Tibial nerve (tissue), 4 donors: ENCODE data around the gene SPTY2D1. TPM values are rescaled to one million over a fixed set of nuclear protein-coding genes. Genes with fewer than 3 reads are reported as not detected.
A peak's percentile ranks its signal among the peaks of the same experiment; 100 is the strongest.

ENCODE experiments used
- DNase-seq, 2 donors: peaks; one replicate each; pipeline ENCODE4 v3.0.0-alpha.2; 2019; ENCODE audit warnings: low spot score in 2 of 2
- H3K27ac ChIP-seq, 4 donors: fragments of 200-600 bp; sonication (generic) in 3 of 4; one replicate each; pipeline ENCODE4 v1.5.1; 2017 to 2019; ENCODE audit warnings: mild to moderate bottlenecking in 1 of 4
- H3K27me3 ChIP-seq, 2 donors: fragments of 200-600 bp; sonication (generic) in 1 of 2; one replicate each; pipeline versions ENCODE4 v1.5.1 to v1.6.0; 2017 to 2019
- H3K36me3 ChIP-seq, 3 donors: fragments of 200-600 bp; sonication (generic); one replicate each; pipeline ENCODE4 v1.5.1; 2018 to 2019
- H3K4me1 ChIP-seq, 4 donors: fragments of 200-600 bp; sonication (generic) in 3 of 4; one replicate each; pipeline ENCODE4 v1.5.1; 2017 to 2019
- H3K4me3 ChIP-seq, 4 donors: fragments of 200-600 bp; sonication (generic) in 3 of 4; one replicate each; pipeline ENCODE4 v1.5.1; 2017 to 2019; ENCODE audit warnings: mild to moderate bottlenecking in 1 of 4, moderate library complexity in 1 of 4
- H3K9me3 ChIP-seq, 4 donors: fragments of 200-600 bp; sonication (generic) in 3 of 4; one replicate each; pipeline ENCODE4 v1.5.1; 2017 to 2019
- EP300 ChIP-seq, 2 donors: sonication (generic); formaldehyde crosslinking; IDR thresholded peaks; one replicate each; pipeline ENCODE4 v1.6.1; 2017; ENCODE audit warnings: antibody characterized with exemption in 2 of 2, mild to moderate bottlenecking in 1 of 2
- POLR2A ChIP-seq, 2 donors: fragments of 450-650 bp; IDR thresholded peaks; one replicate each; pipeline ENCODE4 v1.6.1; 2017; ENCODE audit warnings: antibody characterized with exemption in 2 of 2, mild to moderate bottlenecking in 2 of 2, moderate library complexity in 2 of 2
- WGBS, 2 donors: methylation state at CpG; one replicate each; pipeline ENCODE4 v1.1.5; 2018; 5-methylcytosine and 5-hydroxymethylcytosine counted together
- total RNA-seq, 4 donors: library from RNA; depleted of rRNA; stranded (reverse); fragments of >200 nt; gene quantifications; one replicate each; pipeline ENCODE4 v1.1.0, GENCODE V29; 2016
- TF ChIP-seq, protein P1 (sequence below), 5 experiments: fragments of 200-600 bp in 3 of 5; fragments of 450-650 bp in 2 of 5; sonication (generic) in 3 of 5; IDR thresholded peaks; one replicate each; pipeline ENCODE4 v1.5.1; 2016 to 2019; ENCODE audit warnings: antibody characterized with exemption in 5 of 5, mild to moderate bottlenecking in 3 of 5, moderate library complexity in 2 of 5

SPTY2D1 gene
- total RNA-seq, 4 donors from 2014 or later = 12.3 to 24.3 (median 16.9) TPM

DNA sequence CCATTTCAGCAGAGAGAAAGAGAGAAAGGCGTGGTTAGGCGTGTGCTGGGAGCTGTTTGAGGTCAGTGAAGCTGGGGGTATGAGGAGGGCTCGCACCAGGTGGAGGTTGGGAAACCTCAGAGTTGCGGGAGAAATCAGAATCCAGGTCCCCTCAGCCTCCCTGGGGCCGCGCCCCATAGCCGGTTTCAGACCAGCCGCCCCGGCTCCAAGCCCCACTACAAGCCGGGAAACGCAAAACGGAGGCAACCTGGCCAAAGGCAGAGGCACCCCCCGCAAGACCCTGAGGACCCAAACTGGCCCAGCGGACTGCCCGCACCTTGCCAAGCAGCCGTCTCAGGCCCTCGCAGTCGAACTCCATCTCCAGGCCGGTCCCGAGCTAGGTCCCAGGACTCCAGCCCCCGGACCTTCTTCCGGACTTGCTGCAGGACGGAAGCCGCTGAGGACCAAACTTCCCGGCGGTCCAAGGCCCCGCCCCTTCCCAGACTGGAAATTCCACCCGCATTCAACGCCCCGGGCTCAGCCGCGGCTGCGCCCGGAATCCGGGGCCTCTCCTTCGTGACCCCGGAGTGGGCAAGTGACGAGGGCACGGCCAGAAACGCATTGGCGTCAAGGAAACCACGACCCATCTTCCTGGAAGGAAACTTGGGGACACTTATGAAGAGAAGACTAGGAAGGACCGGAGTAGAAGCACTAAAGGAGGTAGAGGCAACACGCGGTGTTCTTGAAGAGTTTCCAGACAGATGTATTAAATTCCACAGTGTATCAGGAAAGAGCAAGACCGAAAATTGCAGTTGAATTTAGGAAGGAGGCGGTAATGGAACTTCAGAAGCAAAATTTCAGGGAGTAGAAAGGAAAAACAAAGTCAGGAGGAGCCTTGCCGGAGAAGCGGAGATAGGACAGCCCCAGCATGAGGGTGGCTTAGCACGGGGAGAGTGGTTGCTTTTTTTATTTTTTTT lies 45.6 kb downstream of the SPTY2D1 start, which contains the start of gene UEVLD:
TSS of gene UEVLD (minus strand) at position 438 of the 956 bp plus-strand sequence. CDS start at position 358, 80 bp downstream.
- 0 to 1% methylated on average over 45 to 50 of the region's 50 CpGs for WGBS, 2 donors
- peaks cover 0 to 39% (median 15%) of the 10 kb centered on the region in 4 donors for H3K4me1 ChIP-seq

DNA sequence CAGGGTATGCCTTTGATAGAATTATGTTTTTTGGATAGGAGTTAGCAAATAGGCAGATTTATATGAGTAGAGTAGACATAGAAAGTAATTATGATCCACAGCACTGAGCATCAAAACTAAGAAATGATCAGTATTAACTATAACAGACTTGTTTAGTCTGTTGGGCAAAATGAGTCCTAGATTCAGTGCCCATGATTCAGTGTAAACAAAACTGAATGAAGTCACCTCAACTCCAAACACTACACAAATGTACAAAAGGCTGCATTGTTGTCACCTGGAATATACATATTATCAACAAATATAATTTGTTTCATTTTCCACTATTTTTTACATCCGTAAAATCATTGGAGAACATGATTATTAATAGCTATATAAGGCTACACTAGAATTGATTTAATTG lies 52.3 kb downstream of the SPTY2D1 start:
- H3K4me1 ChIP-seq = peaks cover 0 to 6% (median 0%) of the 10 kb centered on the region in 4 donors
- TF ChIP-seq POLR2A (IDR thresholded peaks at IDR 0.05) (no peak), EP300 (IDR thresholded peaks at IDR 0.05) (no peak)
- TF ChIP-seq, protein P1, sequence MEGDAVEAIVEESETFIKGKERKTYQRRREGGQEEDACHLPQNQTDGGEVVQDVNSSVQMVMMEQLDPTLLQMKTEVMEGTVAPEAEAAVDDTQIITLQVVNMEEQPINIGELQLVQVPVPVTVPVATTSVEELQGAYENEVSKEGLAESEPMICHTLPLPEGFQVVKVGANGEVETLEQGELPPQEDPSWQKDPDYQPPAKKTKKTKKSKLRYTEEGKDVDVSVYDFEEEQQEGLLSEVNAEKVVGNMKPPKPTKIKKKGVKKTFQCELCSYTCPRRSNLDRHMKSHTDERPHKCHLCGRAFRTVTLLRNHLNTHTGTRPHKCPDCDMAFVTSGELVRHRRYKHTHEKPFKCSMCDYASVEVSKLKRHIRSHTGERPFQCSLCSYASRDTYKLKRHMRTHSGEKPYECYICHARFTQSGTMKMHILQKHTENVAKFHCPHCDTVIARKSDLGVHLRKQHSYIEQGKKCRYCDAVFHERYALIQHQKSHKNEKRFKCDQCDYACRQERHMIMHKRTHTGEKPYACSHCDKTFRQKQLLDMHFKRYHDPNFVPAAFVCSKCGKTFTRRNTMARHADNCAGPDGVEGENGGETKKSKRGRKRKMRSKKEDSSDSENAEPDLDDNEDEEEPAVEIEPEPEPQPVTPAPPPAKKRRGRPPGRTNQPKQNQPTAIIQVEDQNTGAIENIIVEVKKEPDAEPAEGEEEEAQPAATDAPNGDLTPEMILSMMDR (IDR thresholded peaks at IDR 0.05) = no peak
- H3K4me3 ChIP-seq = no peak overlapping the region

More for the DNA sequence above, 45.6 kb downstream of the SPTY2D1 start, which contains the start of gene UEVLD:
- no peaks in the 10 kb centered on the region for H3K9me3 ChIP-seq
- H3K4me3 ChIP-seq = peak within 1 kb of the TSS; percentile 55 to 84 (median 71)
- TF ChIP-seq POLR2A (IDR thresholded peaks at IDR 0.05) = peak in 1 of 2 donors; percentile 56
- TF ChIP-seq, protein P1 (IDR thresholded peaks at IDR 0.05) = no peak
- peak; percentile 78 to 94 for TF ChIP-seq EP300 (IDR thresholded peaks at IDR 0.05)
- H3K27ac ChIP-seq = peak within 1 kb of the TSS; percentile 10 to 83 (median 78)
- peak; percentile 74 to 85 for DNase-seq
- peaks cover 0 to 5% (median 0%) of the 10 kb centered on the region in 3 donors for H3K36me3 ChIP-seq
- H3K27me3 ChIP-seq = no peaks in the 10 kb centered on the region

DNA sequence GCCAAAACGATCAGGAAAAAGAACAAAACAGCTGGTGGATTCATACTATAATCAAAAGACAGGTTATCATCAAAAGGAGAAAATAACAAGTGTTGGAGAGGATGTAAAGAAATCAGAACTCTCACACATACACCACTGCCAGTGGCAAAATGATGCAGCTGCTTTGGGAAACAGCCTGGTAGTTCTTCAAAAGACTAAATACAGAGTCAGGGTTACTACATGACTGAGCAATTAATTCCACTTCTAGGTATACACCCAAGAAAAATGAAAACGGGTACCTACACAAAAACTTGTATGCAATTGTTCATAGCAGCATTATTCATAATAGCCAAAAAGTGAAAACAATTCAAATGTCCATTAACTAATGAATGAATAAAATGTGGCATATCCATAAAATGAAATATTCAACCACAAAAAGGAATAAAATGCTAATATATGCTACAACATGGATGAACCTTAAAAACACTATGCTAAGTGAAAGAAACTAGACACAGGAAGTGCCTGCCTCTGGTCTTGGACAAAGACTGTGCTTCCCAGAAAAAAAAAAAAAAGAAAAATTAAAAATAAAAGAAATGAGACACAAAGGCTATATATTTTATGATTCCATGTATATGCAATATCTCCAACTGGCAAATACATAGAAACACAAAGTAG lies 53.9 kb downstream of the SPTY2D1 start:
- 86 to 87% methylated on average over 2 of the region's 2 CpGs for WGBS, 2 donors
- TF ChIP-seq, protein P1 (IDR thresholded peaks at IDR 0.05) = no peak
- TF ChIP-seq EP300 (IDR thresholded peaks at IDR 0.05) (no peak), POLR2A (IDR thresholded peaks at IDR 0.05) (no peak)
- H3K4me3 ChIP-seq = no peak overlapping the region
- no peak overlapping the region for H3K27ac ChIP-seq
- H3K27me3 ChIP-seq = no peaks in the 10 kb centered on the region
- no peak for DNase-seq
- no peaks in the 10 kb centered on the region for H3K9me3 ChIP-seq
- no peaks in the 10 kb centered on the region for H3K4me1 ChIP-seq
- peaks cover 0 to 57% (median 0%) of the 10 kb centered on the region in 3 donors for H3K36me3 ChIP-seq

More for the DNA sequence above, 52.3 kb downstream of the SPTY2D1 start:
- no peaks in the 10 kb centered on the region for H3K27me3 ChIP-seq
- 88 to 90% methylated on average over 1 of the region's 1 CpG for WGBS, 2 donors
- no peak for DNase-seq
- no peaks in the 10 kb centered on the region for H3K9me3 ChIP-seq
- H3K36me3 ChIP-seq = peaks cover 0 to 42% (median 0%) of the 10 kb centered on the region in 3 donors
- H3K27ac ChIP-seq = no peak overlapping the region

DNA sequence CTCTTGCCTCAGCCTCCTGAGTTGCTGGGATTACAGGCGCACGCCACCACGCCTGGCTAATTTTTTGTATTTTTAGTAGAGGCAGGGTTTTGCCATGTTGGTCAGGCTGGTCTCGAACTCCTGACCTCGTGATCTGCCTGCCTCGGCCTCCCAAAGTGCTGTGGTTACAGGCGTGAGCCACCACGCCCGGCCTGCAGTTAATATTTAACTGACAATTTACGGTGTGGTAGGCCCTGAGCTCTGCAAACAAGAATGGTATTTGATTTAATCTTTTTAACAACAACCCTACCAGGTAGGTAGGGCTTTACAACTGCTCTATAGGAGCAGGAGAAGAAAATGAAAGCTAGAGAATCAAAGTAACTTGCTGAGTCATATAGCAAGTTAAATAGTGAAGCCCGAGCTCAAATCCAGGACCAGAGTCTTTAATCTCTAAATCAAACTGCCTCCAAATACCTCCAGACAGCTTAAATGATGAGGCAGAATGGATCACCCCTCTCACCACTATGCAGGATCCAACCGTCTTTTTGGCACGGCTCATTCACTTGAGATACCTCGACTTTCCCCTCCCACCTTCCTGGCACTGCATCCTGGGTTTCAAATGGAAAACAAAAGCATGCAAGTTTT lies 55.1 kb downstream of the SPTY2D1 start:
- no peaks in the 10 kb centered on the region for H3K9me3 ChIP-seq
- whole genome bisulfite sequencing, 2 donors = 91% methylated on average over 14 of the region's 14 CpGs
- peaks cover 0 to 67% (median 0%) of the 10 kb centered on the region in 3 donors for H3K36me3 ChIP-seq
- no peaks in the 10 kb centered on the region for H3K4me1 ChIP-seq
- no peaks in the 10 kb centered on the region for H3K27me3 ChIP-seq
- no peak for TF ChIP-seq POLR2A (IDR thresholded peaks at IDR 0.05)
- TF ChIP-seq, protein P1 (IDR thresholded peaks at IDR 0.05) = no peak
- no peak for TF ChIP-seq EP300 (IDR thresholded peaks at IDR 0.05)
- DNase-seq = no peak
- H3K4me3 ChIP-seq = no peak overlapping the region
- no peak overlapping the region for H3K27ac ChIP-seq
